Keratinocyte (primary cell): ENCODE data around the gene RAB8B. TPM values are rescaled to one million over a fixed set of nuclear protein-coding genes. Genes with fewer than 3 reads are reported as not detected.

Experiments
- DNase-seq: peaks from one replicate; pipeline ENCODE4 v3.0.0-alpha.2; 2011; ENCODE audit warnings: low read depth, missing footprints, low spot score
- FAIRE-seq: peaks from 2 replicates; lab custom pipeline; 2011; peaks lifted over from hg19 to GRCh38; lab: Jason Lieb, UNC
- H2AFZ ChIP-seq: 2 replicates; pipeline ENCODE4 v1.6.0; 2012; ENCODE audit warnings: low read length, control low read depth, inconsistent platforms; ENCODE audit not compliant: control insufficient read depth
- H3K27ac ChIP-seq: 2 replicates; pipeline ENCODE4 v1.5.1; 2011; ENCODE audit warnings: low read length; ENCODE audit not compliant: control insufficient read depth, insufficient read depth
- H3K27me3 ChIP-seq: 3 replicates; pipeline ENCODE4 v1.6.0; 2011; ENCODE audit warnings: low read length; ENCODE audit not compliant: control insufficient read depth, insufficient read depth; ENCODE audit errors: extremely low read depth
- H3K36me3 ChIP-seq, 2 experiments: 2 replicates in 1 of 2; 3 replicates in 1 of 2; pipeline ENCODE4 v1.5.1; 2011; ENCODE audit warnings: low read length in 2 of 2, mild to moderate bottlenecking in 1 of 2; ENCODE audit not compliant: control insufficient read depth in 2 of 2, insufficient read depth in 2 of 2; ENCODE audit errors: extremely low read depth in 1 of 2
- H3K4me1 ChIP-seq: 3 replicates; pipeline ENCODE4 v1.5.1; 2011; ENCODE audit warnings: low read length; ENCODE audit not compliant: control insufficient read depth, insufficient read depth; ENCODE audit errors: extremely low read depth
- H3K4me2 ChIP-seq: 3 replicates; pipeline ENCODE4 v1.6.0; 2011; ENCODE audit warnings: low read depth, low read length; ENCODE audit not compliant: control insufficient read depth, insufficient read depth; ENCODE audit errors: extremely low read depth
- H3K4me3 ChIP-seq, 3 experiments: fragments of 200-600 bp in 1 of 3; sonication (generic) in 1 of 3; 2 replicates in 2 of 3; 3 replicates in 1 of 3; pipeline ENCODE4 v1.5.1; 2011 to 2016; ENCODE audit warnings: low read length in 3 of 3, mild to moderate bottlenecking in 3 of 3, control low read depth in 2 of 3, inconsistent platforms in 1 of 3, low read depth in 1 of 3, mixed read lengths in 1 of 3, mixed run types in 1 of 3, moderate library complexity in 1 of 3; ENCODE audit not compliant: control insufficient read depth in 2 of 3, insufficient read depth in 2 of 3; ENCODE audit errors: extremely low read depth in 1 of 3
- H3K79me2 ChIP-seq: 2 replicates; pipeline ENCODE4 v1.6.0; 2012; ENCODE audit warnings: low read length; ENCODE audit not compliant: control insufficient read depth, insufficient read depth
- H3K9ac ChIP-seq: 3 replicates; pipeline ENCODE4 v1.6.0; 2011; ENCODE audit warnings: low read length; ENCODE audit not compliant: control insufficient read depth, insufficient read depth; ENCODE audit errors: extremely low read depth
- H3K9me1 ChIP-seq: 3 replicates; pipeline ENCODE4 v1.6.0; 2011; ENCODE audit warnings: low read length; ENCODE audit not compliant: control insufficient read depth, insufficient read depth; ENCODE audit errors: extremely low read depth
- H3K9me3 ChIP-seq: 2 replicates; pipeline ENCODE4 v1.5.1; 2012; ENCODE audit warnings: low read depth, low read length; ENCODE audit not compliant: control insufficient read depth
- H4K20me1 ChIP-seq: 3 replicates; pipeline ENCODE4 v1.6.0; 2011; ENCODE audit warnings: low read length; ENCODE audit not compliant: control insufficient read depth, insufficient read depth; ENCODE audit errors: extremely low read depth
- EZH2 ChIP-seq: IDR thresholded peaks from one replicate; pipeline ENCODE4 v1.6.1; 2012; ENCODE audit warnings: inconsistent platforms, mild to moderate bottlenecking, low read length, moderate library complexity
- dilution Hi-C: fragments of 300-500 bp; cut with MboI; formaldehyde crosslinking; loops from one replicate; pipeline ENCODE4 v1.7.0; 2020; ENCODE audit warnings: low sequenced_read_pairs; ENCODE audit not compliant: extremely low pct_ligation_motif_present
- polyA plus RNA-seq, 5 experiments: library from polyadenylated mRNA; depleted of rRNA in 3 of 5; stranded (reverse) in 3 of 5; stranded (forward) in 1 of 5; unstranded in 1 of 5; fragments of >200 nt; gene quantifications; 1 replicate in 1 of 5; 2 replicates in 3 of 5; 3 replicates in 1 of 5; pipeline versions ENCODE4 v1.2.1 to v1.2.3, GENCODE V29; 2011 to 2012; ENCODE audit warnings: missing spikeins in 2 of 5, low read depth in 1 of 5, low replicate concordance in 1 of 5
- TF ChIP-seq, protein P1 (sequence below), 3 experiments: IDR thresholded peaks in 1 of 3; conservative IDR thresholded peaks in 1 of 3; optimal IDR thresholded peaks in 1 of 3; 2 replicates in 2 of 3; 3 replicates in 1 of 3; pipeline versions ENCODE3 to v1.5.1; 2011; ENCODE audit warnings: low read length in 3 of 3, mild to moderate bottlenecking in 3 of 3, moderate library complexity in 2 of 3, control low read depth in 1 of 3, inconsistent platforms in 1 of 3; ENCODE audit not compliant: insufficient read depth in 2 of 3; ENCODE audit errors: extremely low read depth in 1 of 3

The RAB8B gene
- polyA plus RNA-seq, 1 donor (not counting 4 experiments of a cell fraction or from before 2014, with no cell fraction given): 31.2 TPM

DNA sequence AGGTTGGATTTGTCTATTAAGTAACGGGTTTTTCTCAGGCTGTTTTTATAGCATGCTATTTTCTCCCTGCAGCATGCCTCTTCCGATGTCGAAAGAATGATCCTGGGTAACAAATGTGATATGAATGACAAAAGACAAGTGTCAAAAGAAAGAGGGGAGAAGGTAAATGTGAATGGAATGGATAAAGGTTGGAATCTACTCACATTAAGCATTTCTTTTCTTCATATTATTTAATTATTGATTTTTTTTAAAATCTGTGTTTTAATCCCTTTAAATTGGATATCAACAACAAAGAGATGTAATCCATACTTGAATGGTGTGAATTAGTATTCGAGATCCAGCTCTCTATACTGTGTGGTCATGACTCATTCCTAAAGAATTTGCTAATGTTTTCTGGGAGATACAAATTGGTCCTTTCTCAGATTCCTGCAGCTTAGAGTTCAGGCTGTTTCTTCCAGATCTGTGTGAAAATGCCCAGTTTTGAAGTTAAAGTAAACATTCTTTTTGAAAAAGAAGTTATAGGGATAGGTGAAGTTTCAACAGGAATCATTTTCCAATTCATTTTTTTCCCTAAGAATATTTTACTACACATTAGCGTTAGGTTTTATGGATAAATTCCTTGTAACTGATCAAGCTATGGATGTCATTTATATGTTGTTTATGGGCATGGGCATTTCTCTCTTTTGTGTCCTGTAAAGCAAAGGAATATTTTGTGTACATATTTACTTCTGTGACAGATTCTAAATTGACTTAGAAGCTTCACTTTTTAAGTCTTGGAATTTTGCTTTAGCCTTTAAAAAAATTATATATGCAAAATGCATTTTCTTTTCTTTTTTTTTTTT, 67.2 kb downstream of the RAB8B start:
- Histone ChIP-seq H3K4me2 (no peak overlapping the region), H3K36me3 (peaks cover 0 to 7% of the 10 kb centered on the region in 2 experiments), H3K27ac (no peak overlapping the region), H3K4me1 (peaks cover 8% of the 10 kb centered on the region), H3K9ac (no peak overlapping the region), H3K9me1 (no peaks in the 10 kb centered on the region), H3K4me3 (no peak overlapping the region), H3K9me3 (no peaks in the 10 kb centered on the region), H3K79me2 (no peaks in the 10 kb centered on the region), H4K20me1 (no peaks in the 10 kb centered on the region), H2AFZ (no peak overlapping the region), H3K27me3 (no peaks in the 10 kb centered on the region)
- dilution Hi-C loops: no loop called here
- FAIRE-seq: peak; percentile 81
- DNase-seq: no peak
- TF ChIP-seq, protein P1, sequence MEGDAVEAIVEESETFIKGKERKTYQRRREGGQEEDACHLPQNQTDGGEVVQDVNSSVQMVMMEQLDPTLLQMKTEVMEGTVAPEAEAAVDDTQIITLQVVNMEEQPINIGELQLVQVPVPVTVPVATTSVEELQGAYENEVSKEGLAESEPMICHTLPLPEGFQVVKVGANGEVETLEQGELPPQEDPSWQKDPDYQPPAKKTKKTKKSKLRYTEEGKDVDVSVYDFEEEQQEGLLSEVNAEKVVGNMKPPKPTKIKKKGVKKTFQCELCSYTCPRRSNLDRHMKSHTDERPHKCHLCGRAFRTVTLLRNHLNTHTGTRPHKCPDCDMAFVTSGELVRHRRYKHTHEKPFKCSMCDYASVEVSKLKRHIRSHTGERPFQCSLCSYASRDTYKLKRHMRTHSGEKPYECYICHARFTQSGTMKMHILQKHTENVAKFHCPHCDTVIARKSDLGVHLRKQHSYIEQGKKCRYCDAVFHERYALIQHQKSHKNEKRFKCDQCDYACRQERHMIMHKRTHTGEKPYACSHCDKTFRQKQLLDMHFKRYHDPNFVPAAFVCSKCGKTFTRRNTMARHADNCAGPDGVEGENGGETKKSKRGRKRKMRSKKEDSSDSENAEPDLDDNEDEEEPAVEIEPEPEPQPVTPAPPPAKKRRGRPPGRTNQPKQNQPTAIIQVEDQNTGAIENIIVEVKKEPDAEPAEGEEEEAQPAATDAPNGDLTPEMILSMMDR (optimal IDR thresholded peaks at IDR 0.05 in 1 of 3, IDR thresholded peaks at IDR 0.05 in 1 of 3, conservative IDR thresholded peaks at IDR 0.05 in 1 of 3; ENCODE audit: extremely low read depth in 1 of 3, insufficient read depth in 2 of 3, low read length in 3 of 3): no peak
- TF ChIP-seq EZH2: no peak

DNA sequence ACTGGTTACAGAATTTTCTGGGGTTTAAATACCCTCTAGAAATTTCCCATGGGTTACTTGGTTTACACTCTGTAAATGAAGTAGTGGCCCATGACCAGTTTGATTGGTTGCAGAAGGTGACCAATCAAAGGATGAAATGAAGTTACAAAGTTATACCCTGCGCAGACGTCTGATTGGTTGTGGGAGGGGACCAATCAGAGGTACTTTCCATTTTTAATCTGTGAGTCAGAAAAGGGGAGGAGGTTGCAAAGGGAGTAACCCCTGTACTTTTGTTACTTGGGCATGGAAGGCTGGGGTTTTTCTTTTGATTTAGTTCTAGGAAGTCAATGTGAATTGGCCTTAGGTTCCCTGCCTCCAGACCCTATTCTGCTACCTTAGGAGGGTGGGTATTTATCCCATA, 69.3 kb downstream of the RAB8B start:
- H3K9ac ChIP-seq: no peak overlapping the region
- H3K79me2 ChIP-seq: no peaks in the 10 kb centered on the region
- no peaks in the 10 kb centered on the region for H3K9me3 ChIP-seq
- DNase-seq (no peak), FAIRE-seq (no peak)
- peaks cover 0 to 13% of the 10 kb centered on the region in 2 experiments for H3K36me3 ChIP-seq
- no peak overlapping the region for H3K4me3 ChIP-seq
- no peaks in the 10 kb centered on the region for H3K27me3 ChIP-seq
- H3K4me2 ChIP-seq: no peak overlapping the region
- H3K4me1 ChIP-seq: peaks cover 8% of the 10 kb centered on the region
- no peaks in the 10 kb centered on the region for H3K9me1 ChIP-seq
- TF ChIP-seq, protein P1 (optimal IDR thresholded peaks at IDR 0.05 in 1 of 3, IDR thresholded peaks at IDR 0.05 in 1 of 3, conservative IDR thresholded peaks at IDR 0.05 in 1 of 3; ENCODE audit: extremely low read depth in 1 of 3, insufficient read depth in 2 of 3, low read length in 3 of 3): no peak
- H4K20me1 ChIP-seq: no peaks in the 10 kb centered on the region
- dilution Hi-C loops: no loop called here
- no peak overlapping the region for H3K27ac ChIP-seq
- no peak overlapping the region for H2AFZ ChIP-seq
